ENCODE measurements around the gene PIP4K2A. TPM values are rescaled to one million over a fixed set of nuclear protein-coding genes. Genes with fewer than 3 reads are reported as not detected.

The PIP4K2A gene
- total RNA-seq, 2 donors from 2014 or later, result 15.0 to 17.8 TPM

DNA sequence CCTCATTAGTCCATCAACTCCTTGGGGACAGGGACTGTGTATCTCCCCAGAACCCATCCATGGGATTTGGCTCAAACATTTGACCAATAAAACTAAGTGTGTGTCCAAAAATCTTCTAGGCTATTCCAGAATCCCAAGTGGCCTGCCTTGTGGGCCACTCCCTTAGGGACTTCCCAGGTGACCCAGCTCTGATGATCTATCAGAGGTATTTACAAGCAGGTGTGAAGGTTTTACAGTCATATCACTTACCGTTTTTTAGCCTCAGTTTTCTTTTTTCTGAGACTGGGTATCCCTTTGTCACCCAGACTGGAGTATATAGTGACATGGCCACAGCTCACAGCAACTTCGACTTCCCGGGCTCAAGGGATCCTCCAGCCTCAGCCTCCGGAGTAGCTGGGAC lies 64.4 kb downstream of the PIP4K2A start:
- WGBS, 2 experiments (ENCODE audit: insufficient coverage in 1 of 2, insufficient read length in 1 of 2), result 95 to 96% methylated on average over 4 of the region's 4 CpGs
- Mint-ChIP-seq H3K4me3 (no peak overlapping the region), H3K27ac (no peak overlapping the region)

DNA sequence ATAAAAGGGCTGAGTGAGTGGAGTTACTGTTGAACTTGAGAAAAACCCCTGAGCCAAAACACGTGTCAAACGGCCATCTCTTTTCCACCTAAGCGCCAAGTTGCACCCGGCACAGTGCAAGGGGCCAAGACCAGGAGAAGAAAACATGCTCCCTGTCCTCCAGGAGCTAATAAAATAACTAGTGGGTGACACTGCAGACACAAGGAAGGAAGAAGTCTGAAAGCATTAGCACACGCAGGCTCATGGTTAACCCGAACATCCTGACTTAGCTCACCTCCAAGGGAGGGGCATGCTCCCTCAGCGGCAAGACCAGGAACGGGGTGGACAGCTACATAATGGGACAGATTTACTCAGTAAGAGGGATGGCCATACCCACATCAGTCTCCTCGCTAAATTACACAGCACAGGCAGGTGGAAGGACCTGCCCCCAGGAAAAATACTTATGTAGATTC lies 65.0 kb downstream of the PIP4K2A start:
- Histone ChIP-seq H3K4me1 (ENCODE audit: control insufficient read depth, insufficient read depth, low read length) (peaks cover 6% of the 10 kb centered on the region), H3K27me3 (ENCODE audit: control insufficient read depth, insufficient read depth, low read length, poor library complexity, severe bottlenecking) (peaks cover 25% of the 10 kb centered on the region), H3K27ac (ENCODE audit: low read depth, low read length) (no peak overlapping the region), H3K9me3 (ENCODE audit: control insufficient read depth, low read length) (no peaks in the 10 kb centered on the region), H3K36me3 (ENCODE audit: control insufficient read depth, insufficient read depth, low read length) (no peaks in the 10 kb centered on the region), H3K4me3 (ENCODE audit: low read length) (no peak overlapping the region), H3K9ac (ENCODE audit: extremely low read depth, low read length, poor library complexity, severe bottlenecking) (no peak overlapping the region)
- H3K36me3 Mint-ChIP-seq (ENCODE audit: low read depth), result no peaks in the 10 kb centered on the region
- peaks cover 44% of the 10 kb centered on the region for H3K4me1 Mint-ChIP-seq
- H3K27ac Mint-ChIP-seq, result no peak overlapping the region
- peaks cover 7% of the 10 kb centered on the region for H3K27me3 Mint-ChIP-seq (ENCODE audit: insufficient read depth)
- H3K9me3 Mint-ChIP-seq, result no peaks in the 10 kb centered on the region
- TF ChIP-seq, protein P1, sequence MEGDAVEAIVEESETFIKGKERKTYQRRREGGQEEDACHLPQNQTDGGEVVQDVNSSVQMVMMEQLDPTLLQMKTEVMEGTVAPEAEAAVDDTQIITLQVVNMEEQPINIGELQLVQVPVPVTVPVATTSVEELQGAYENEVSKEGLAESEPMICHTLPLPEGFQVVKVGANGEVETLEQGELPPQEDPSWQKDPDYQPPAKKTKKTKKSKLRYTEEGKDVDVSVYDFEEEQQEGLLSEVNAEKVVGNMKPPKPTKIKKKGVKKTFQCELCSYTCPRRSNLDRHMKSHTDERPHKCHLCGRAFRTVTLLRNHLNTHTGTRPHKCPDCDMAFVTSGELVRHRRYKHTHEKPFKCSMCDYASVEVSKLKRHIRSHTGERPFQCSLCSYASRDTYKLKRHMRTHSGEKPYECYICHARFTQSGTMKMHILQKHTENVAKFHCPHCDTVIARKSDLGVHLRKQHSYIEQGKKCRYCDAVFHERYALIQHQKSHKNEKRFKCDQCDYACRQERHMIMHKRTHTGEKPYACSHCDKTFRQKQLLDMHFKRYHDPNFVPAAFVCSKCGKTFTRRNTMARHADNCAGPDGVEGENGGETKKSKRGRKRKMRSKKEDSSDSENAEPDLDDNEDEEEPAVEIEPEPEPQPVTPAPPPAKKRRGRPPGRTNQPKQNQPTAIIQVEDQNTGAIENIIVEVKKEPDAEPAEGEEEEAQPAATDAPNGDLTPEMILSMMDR (conservative IDR thresholded peaks at IDR 0.05), result no peak
- no peak overlapping the region for H3K4me3 Mint-ChIP-seq
- 93 to 100% methylated on average over 1 to 9 of the region's 9 CpGs for WGBS, 2 experiments (ENCODE audit: insufficient coverage in 1 of 2, insufficient read length in 1 of 2)
- DNase-seq, result no peak

More for the DNA sequence above, 64.4 kb downstream of the PIP4K2A start:
- Histone ChIP-seq H3K4me1 (ENCODE audit: control insufficient read depth, insufficient read depth, low read length) (peaks cover 6% of the 10 kb centered on the region), H3K9ac (ENCODE audit: extremely low read depth, low read length, poor library complexity, severe bottlenecking) (no peak overlapping the region), H3K4me3 (ENCODE audit: low read length) (no peak overlapping the region), H3K27ac (ENCODE audit: low read depth, low read length) (no peak overlapping the region), H3K36me3 (ENCODE audit: control insufficient read depth, insufficient read depth, low read length) (no peaks in the 10 kb centered on the region), H3K27me3 (ENCODE audit: control insufficient read depth, insufficient read depth, low read length, poor library complexity, severe bottlenecking) (peaks cover 26% of the 10 kb centered on the region), H3K9me3 (ENCODE audit: control insufficient read depth, low read length) (no peaks in the 10 kb centered on the region)
- Mint-ChIP-seq H3K4me1 (peaks cover 44% of the 10 kb centered on the region), H3K36me3 (ENCODE audit: low read depth) (no peaks in the 10 kb centered on the region), H3K9me3 (no peaks in the 10 kb centered on the region), H3K27me3 (ENCODE audit: insufficient read depth) (peaks cover 8% of the 10 kb centered on the region)
- TF ChIP-seq, protein P1 (conservative IDR thresholded peaks at IDR 0.05), result no peak
- no peak for DNase-seq

GRCh38 chr10:22648547-22648961 lies 65.8 kb downstream of the PIP4K2A start:
- H3K27me3 Mint-ChIP-seq (ENCODE audit: insufficient read depth), result peaks cover 7% of the 10 kb centered on the region
- H3K4me1 ChIP-seq (ENCODE audit: control insufficient read depth, insufficient read depth, low read length), result peaks cover 6% of the 10 kb centered on the region
- no peak overlapping the region for H3K4me3 ChIP-seq (ENCODE audit: low read length)
- peaks cover 50% of the 10 kb centered on the region for H3K4me1 Mint-ChIP-seq
- H3K36me3 Mint-ChIP-seq (ENCODE audit: low read depth), result no peaks in the 10 kb centered on the region
- no peak for DNase-seq
- H3K9ac ChIP-seq (ENCODE audit: extremely low read depth, low read length, poor library complexity, severe bottlenecking), result no peak overlapping the region
- TF ChIP-seq, protein P1 (conservative IDR thresholded peaks at IDR 0.05), result no peak
- H3K36me3 ChIP-seq (ENCODE audit: control insufficient read depth, insufficient read depth, low read length), result no peaks in the 10 kb centered on the region
- peak overlapping the region; percentile 8 for H3K27ac Mint-ChIP-seq
- WGBS, 2 experiments (ENCODE audit: insufficient coverage in 1 of 2, insufficient read length in 1 of 2), result 90% methylated on average over 2 of the region's 2 CpGs; no CpG with 5 or more reads in 1 of the 2 experiments
- H3K27ac ChIP-seq (ENCODE audit: low read depth, low read length), result no peak overlapping the region
- H3K27me3 ChIP-seq (ENCODE audit: control insufficient read depth, insufficient read depth, low read length, poor library complexity, severe bottlenecking), result peaks cover 25% of the 10 kb centered on the region
- no peak overlapping the region for H3K4me3 Mint-ChIP-seq
- H3K9me3 ChIP-seq (ENCODE audit: control insufficient read depth, low read length), result no peaks in the 10 kb centered on the region
- H3K9me3 Mint-ChIP-seq, result no peaks in the 10 kb centered on the region
